SU-DHL-6 (cell line): ENCODE data around the gene LAMP1.
"Not testable (repeated sequence)": the region's sequence is repeated elsewhere in the genome, so short reads cannot be mapped to it uniquely, and the experiment has no call there.

Experiments
- H2AFZ ChIP-seq: fragments of 200-600 bp; sonication (generic); 2 replicates; pipeline ENCODE4 v1.6.1; 2014; ENCODE audit warnings: low read depth, mild to moderate bottlenecking, moderate library complexity, mixed read lengths, antibody characterized with exemption, low read length; ENCODE audit not compliant: severe bottlenecking
- H3F3A ChIP-seq: fragments of 200-600 bp; shearing (Covaris generic); 2 replicates; pipeline ENCODE4 v1.6.0; 2016; ENCODE audit warnings: antibody characterized with exemption, mild to moderate bottlenecking; ENCODE audit not compliant: insufficient read depth
- H3K27ac ChIP-seq: fragments of 200-600 bp; sonication (generic); 2 replicates; pipeline ENCODE4 v1.5.1; 2016; ENCODE audit warnings: low read depth, mild to moderate bottlenecking, low read length, moderate library complexity, mixed read lengths
- H3K27me3 ChIP-seq: fragments of 200-600 bp; sonication (generic), shearing (Covaris generic); 2 replicates; pipeline ENCODE4 v1.6.0; 2014; ENCODE audit warnings: mild to moderate bottlenecking, low read length
- H3K36me3 ChIP-seq: fragments of 200-600 bp; sonication (generic); 2 replicates; pipeline ENCODE4 v1.6.1; 2014; ENCODE audit warnings: mild to moderate bottlenecking, low read length, mixed read lengths
- H3K4me2 ChIP-seq: fragments of 300-600, 200-600 bp; shearing (Covaris generic), sonication (generic); 2 replicates; pipeline ENCODE4 v1.6.0; 2014; ENCODE audit warnings: low read length, low read depth, mild to moderate bottlenecking; ENCODE audit not compliant: poor library complexity, severe bottlenecking
- H3K4me3 ChIP-seq: fragments of 200-600 bp; sonication (generic); 2 replicates; pipeline ENCODE4 v1.5.1; 2014; ENCODE audit warnings: antibody characterized with exemption, low read length, mild to moderate bottlenecking, mixed read lengths; ENCODE audit not compliant: insufficient read depth, poor library complexity, severe bottlenecking
- H3K79me2 ChIP-seq: fragments of 200-600 bp; sonication (generic); 2 replicates; pipeline ENCODE4 v1.6.1; 2014; ENCODE audit warnings: mild to moderate bottlenecking, low read length, moderate library complexity; ENCODE audit not compliant: insufficient read depth
- H3K9ac ChIP-seq: fragments of 200-600 bp; sonication (generic); 2 replicates; pipeline ENCODE4 v1.7.0; 2014; ENCODE audit warnings: mild to moderate bottlenecking, low read length
- H3K9me2 ChIP-seq: fragments of 200-600 bp; sonication (generic); replicated peaks from 2 replicates; pipeline ENCODE4 v1.6.1; 2014; ENCODE audit warnings: low read length; ENCODE audit not compliant: insufficient read depth
- H3K9me3 ChIP-seq: fragments of 200-600 bp; sonication (generic); 2 replicates; pipeline ENCODE4 v1.6.1; 2014; ENCODE audit warnings: low read length, mixed read lengths; ENCODE audit not compliant: insufficient read depth
- H4K20me1 ChIP-seq: fragments of 200-600 bp; sonication (generic); 2 replicates; pipeline ENCODE4 v1.6.1; 2014; ENCODE audit warnings: low read depth, mild to moderate bottlenecking, antibody characterized with exemption, low read length, moderate library complexity, mixed read lengths
- CTCF ChIP-seq: fragments of 200-600 bp; sonication (generic); IDR thresholded peaks from one replicate; pipeline ENCODE4 v1.5.1; 2017; ENCODE audit warnings: antibody characterized with exemption, mild to moderate bottlenecking, low read length, moderate library complexity; ENCODE audit not compliant: insufficient read depth, poor library complexity, severe bottlenecking
- EZH2phosphoT487 ChIP-seq: fragments of 200-600 bp; sonication (generic), shearing (Covaris generic); conservative IDR thresholded peaks from 2 replicates; pipeline ENCODE4 v1.6.1; 2018; ENCODE audit warnings: mild to moderate bottlenecking, antibody characterized with exemption, low read length, moderate library complexity, mixed read lengths

Gene LAMP1

GRCh38 chr13:113260996-113261395, 36.0 kb upstream of the LAMP1 start:
- Histone ChIP-seq H3K4me3 (no peak overlapping the region), H3K27ac (no peak overlapping the region), H3K27me3 (no peaks in the 10 kb centered on the region), H2AFZ (no peak overlapping the region), H3K36me3 (peaks cover 34% of the 10 kb centered on the region), H3K79me2 (no peaks in the 10 kb centered on the region), H3K9ac (no peak overlapping the region), H3K9me3 (no peaks in the 10 kb centered on the region), H3F3A (no peaks in the 10 kb centered on the region), H3K9me2 (no peaks in the 10 kb centered on the region), H3K4me2 (no peak overlapping the region), H4K20me1 (no peaks in the 10 kb centered on the region)
- TF ChIP-seq EZH2phosphoT487 (no peak), CTCF (no peak)

DNA sequence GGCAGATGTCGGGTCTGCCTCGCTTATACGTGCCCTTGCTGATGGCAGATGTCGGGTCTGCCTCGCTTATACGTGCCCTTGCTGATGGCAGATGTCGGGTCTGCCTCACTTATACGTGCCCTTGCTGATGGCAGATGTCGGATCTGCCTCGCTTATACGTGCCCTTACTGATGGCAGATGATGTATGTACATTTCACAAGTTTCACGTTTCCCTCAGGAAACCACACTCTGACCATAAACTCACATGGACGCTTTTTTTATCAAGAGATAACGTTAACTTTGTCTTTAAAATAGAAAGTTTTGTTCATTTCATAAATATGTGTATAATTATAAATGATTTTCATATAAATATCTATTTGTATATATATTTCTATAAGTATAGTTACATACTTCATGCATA, 34.0 kb upstream of the LAMP1 start:
- not testable (repeated sequence) for H4K20me1 ChIP-seq, H3K9me3 ChIP-seq, H3K79me2 ChIP-seq, H3F3A ChIP-seq, H3K4me2 ChIP-seq, H3K27me3 ChIP-seq, H3K9me2 ChIP-seq, H3K9ac ChIP-seq, H3K4me3 ChIP-seq, H2AFZ ChIP-seq, H3K27ac ChIP-seq
- H3K36me3 ChIP-seq, result peaks cover 25% of the 10 kb centered on the region

DNA sequence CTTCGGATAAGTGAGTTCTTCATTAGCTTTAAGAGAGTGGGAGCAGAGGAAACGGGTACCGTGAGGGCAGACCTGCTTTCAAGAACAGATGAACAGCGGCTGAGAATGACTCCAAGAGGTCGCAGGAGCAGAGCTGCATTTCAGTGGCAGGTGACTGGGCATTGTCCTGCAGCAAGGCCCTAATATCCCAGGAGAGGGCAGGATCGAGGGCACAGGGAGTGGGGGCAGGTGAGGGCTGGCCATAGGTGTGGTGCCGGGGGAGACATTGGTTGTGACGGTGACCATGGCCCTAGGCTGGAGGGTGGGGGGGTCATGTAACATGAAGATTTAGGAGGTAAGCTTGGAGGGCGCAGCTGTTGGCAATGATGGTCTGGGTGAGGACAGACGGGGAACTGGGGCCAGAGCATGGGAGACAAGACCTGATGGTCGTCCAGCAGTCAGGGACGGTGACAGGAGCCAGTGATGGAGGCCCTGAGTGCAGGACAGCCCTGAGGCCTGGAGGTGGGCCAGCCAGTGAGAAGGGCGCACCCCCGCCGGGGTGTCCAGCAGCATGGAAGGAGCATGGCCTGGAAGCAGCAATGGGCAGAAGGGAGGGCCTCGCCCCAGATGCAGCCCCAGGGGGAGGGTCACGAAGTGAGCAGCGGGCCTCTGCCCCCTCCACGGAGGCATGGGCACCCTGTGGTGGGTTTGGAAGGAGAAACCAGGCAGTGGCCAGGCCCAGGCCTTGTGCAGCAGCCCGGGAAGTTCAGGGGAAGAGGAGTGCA, 29.2 kb upstream of the LAMP1 start:
- Histone ChIP-seq H3F3A (no peaks in the 10 kb centered on the region), H4K20me1 (no peaks in the 10 kb centered on the region), H3K27ac (no peak overlapping the region), H3K9me2 (no peaks in the 10 kb centered on the region), H3K79me2 (no peaks in the 10 kb centered on the region), H3K36me3 (no peaks in the 10 kb centered on the region; the same call in 1 of the 2 replicates), H3K9me3 (no peaks in the 10 kb centered on the region), H2AFZ (no peak overlapping the region), H3K4me2 (no peak overlapping the region), H3K4me3 (no peak overlapping the region), H3K27me3 (no peaks in the 10 kb centered on the region), H3K9ac (no peak overlapping the region)
- TF ChIP-seq EZH2phosphoT487, result no peak
- no peak for TF ChIP-seq CTCF

DNA sequence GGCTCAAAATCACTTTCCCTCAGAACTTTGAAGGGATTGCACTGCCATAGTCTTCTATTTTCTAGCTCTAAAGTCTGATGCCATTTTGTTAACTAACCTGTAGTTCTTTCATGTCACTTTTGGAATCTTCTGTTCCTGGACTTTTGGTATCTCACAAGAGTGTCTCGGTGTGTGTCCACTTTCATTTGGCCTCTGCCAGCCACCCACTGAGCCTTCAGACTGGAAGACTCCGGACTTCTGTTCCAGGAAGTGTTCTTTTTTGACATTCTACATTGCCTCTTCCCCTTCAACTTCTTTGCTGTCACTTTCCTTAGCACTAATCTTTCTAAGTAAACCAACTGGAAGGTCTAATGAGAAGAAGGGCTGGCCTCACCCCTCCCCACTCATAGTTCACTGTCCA, 25.0 kb upstream of the LAMP1 start:
- Histone ChIP-seq H3K79me2 (no peaks in the 10 kb centered on the region), H3K9me2 (no peaks in the 10 kb centered on the region), H3K27me3 (no peaks in the 10 kb centered on the region), H2AFZ (no peak overlapping the region), H4K20me1 (no peaks in the 10 kb centered on the region), H3K36me3 (no peaks in the 10 kb centered on the region), H3K9ac (no peak overlapping the region), H3F3A (no peaks in the 10 kb centered on the region), H3K27ac (no peak overlapping the region), H3K4me3 (no peak overlapping the region), H3K4me2 (no peak overlapping the region), H3K9me3 (no peaks in the 10 kb centered on the region)
- no peak for TF ChIP-seq CTCF
